ENCODE results near the gene SLC44A1.

DNA sequence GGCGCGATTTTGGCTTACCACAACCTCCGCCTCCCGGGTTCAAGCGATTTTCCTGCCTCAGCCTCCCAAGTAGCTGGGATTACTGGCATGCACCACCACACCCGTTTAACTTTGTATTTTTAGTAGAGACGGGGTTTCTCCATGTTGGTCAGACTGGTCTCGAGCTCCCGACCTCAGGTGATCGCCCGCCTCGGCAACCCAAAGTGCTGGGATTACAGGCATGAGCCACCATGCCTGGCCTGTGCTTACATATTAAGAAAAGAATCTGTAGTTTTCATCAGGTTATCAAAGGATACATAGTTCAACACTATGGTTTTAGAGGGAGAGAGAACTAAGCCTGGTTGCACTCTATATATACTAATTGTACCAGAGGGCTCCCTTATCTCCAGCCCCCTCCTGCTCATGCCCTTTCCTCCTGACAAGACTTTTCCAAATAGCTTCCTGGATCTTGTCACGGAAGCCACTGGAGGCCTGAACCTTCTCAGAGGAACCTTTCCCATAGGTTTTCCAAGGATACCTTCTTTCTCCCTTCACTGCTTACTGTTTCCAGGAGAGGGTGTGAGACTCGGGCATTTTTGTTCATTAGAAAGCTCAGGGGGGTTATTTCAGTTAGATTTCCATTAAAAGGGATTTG lies 53.1 kb downstream of the SLC44A1 start:
- TF ChIP-seq, protein P1, sequence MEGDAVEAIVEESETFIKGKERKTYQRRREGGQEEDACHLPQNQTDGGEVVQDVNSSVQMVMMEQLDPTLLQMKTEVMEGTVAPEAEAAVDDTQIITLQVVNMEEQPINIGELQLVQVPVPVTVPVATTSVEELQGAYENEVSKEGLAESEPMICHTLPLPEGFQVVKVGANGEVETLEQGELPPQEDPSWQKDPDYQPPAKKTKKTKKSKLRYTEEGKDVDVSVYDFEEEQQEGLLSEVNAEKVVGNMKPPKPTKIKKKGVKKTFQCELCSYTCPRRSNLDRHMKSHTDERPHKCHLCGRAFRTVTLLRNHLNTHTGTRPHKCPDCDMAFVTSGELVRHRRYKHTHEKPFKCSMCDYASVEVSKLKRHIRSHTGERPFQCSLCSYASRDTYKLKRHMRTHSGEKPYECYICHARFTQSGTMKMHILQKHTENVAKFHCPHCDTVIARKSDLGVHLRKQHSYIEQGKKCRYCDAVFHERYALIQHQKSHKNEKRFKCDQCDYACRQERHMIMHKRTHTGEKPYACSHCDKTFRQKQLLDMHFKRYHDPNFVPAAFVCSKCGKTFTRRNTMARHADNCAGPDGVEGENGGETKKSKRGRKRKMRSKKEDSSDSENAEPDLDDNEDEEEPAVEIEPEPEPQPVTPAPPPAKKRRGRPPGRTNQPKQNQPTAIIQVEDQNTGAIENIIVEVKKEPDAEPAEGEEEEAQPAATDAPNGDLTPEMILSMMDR (IDR thresholded peaks at IDR 0.05; ENCODE audit: low read depth, low read length), result no peak
- no peak for TF ChIP-seq POLR2A (IDR thresholded peaks at IDR 0.05; ENCODE audit: extremely low read depth, insufficient read length)
- TF ChIP-seq, protein P2, sequence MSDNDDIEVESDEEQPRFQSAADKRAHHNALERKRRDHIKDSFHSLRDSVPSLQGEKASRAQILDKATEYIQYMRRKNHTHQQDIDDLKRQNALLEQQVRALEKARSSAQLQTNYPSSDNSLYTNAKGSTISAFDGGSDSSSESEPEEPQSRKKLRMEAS (IDR thresholded peaks at IDR 0.05; ENCODE audit: low read depth, low read length), result no peak
- no peak for TF ChIP-seq MYC (IDR thresholded peaks at IDR 0.05; ENCODE audit: low read depth, low read length)

Data from NB4 (cell line).